ENCODE data around the gene TCF23.
A peak's percentile ranks its signal among the peaks of the same experiment; 100 is the strongest.
"Not testable (repeated sequence)": the region's sequence is repeated elsewhere in the genome, so short reads cannot be mapped to it uniquely, and the experiment has no call there.

The TCF23 gene

DNA sequence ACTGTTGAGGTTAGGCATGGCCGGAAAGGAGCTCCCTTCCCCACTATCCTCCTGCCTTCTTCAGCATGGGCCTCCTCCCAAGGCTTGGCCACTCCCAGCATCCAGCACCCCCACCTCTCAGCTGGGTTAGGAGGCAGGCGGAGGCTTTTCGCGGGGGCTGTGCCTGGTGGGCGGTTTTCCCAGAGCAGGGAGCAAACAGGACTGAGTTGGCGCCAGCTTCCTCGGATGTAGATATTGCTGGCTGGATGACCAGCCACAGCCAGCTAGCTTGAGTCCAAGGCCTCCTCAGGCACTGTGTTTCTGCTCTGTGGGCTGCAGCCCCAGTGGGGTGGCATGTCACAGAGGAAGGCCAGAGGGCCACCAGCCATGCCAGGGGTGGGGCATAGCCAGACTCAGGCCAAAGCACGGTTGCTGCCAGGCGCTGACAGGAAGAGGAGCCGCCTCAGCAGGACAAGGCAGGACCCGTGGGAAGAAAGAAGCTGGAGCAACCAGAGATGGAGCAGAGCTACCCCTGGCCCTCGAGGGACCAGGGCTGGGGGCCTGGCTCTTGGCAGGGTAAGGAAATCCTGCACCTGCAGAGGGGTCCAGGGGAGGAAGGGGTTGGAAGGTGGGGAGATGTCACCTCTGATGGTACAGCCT, at the start of gene TCF23:
Gene TCF23 (plus strand): TSS at position 204 of the 639 bp plus-strand sequence. CDS start 130 bp downstream, at position 334.
- no peak for DNase-seq (ENCODE audit: low read depth in 2 of 2)

DNA sequence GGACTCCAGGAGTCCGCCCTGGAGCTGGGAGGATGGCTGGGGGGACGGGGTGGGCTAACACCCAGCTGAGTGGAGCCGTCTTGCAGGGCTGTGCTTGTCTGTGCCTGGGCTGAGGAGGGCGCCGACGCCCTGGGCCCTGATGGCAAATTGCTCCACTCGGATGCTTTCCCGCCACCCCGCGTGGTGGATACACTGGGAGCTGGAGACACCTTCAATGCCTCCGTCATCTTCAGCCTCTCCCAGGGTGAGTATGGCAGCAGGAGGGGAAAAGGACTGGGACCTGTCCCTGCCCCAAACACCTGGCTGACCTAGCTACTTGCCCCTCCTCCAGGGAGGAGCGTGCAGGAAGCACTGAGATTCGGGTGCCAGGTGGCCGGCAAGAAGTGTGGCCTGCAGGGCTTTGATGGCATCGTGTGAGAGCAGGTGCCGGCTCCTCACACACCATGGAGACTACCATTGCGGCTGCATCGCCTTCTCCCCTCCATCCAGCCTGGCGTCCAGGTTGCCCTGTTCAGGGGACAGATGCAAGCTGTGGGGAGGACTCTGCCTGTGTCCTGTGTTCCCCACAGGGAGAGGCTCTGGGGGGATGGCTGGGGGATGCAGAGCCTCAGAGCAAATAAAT, 49.4 kb upstream of the TCF23 start:
- DNase-seq (ENCODE audit: low read depth in 2 of 2), result no peak

DNA sequence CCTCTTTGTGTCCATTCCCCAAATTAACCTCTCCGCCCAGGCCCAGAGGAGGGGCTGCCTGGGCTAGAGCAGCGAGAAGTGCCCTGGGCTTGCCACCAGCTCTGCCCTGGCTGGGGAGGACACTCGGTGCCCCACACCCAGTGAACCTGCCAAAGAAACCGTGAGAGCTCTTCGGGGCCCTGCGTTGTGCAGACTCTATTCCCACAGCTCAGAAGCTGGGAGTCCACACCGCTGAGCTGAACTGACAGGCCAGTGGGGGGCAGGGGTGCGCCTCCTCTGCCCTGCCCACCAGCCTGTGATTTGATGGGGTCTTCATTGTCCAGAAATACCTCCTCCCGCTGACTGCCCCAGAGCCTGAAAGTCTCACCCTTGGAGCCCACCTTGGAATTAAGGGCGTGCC, 48.8 kb upstream of the TCF23 start:
- no peak for DNase-seq (ENCODE audit: low read depth in 2 of 2)

DNA sequence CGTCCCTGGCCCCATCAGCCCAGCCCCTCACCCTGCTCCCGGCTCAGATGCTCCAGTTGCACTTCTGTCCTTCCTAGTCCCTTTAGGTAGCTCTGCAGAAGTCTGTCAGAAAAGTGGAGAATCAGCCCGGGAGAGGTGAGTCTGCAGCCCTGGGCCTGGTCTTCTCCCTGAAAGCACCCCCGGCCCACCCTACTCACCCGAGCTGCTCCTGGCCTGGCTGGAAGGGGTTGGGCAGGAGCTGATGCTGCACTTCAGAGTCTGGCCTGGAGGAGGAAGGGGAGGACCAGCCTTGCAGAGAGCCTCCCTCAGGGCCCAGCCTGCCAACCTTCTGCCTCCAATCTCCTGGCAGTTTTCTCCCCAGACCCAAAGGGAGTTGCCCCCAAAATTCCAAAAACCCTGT, 46.5 kb upstream of the TCF23 start:
- DNase-seq (ENCODE audit: low read depth in 2 of 2), result no peak

DNA sequence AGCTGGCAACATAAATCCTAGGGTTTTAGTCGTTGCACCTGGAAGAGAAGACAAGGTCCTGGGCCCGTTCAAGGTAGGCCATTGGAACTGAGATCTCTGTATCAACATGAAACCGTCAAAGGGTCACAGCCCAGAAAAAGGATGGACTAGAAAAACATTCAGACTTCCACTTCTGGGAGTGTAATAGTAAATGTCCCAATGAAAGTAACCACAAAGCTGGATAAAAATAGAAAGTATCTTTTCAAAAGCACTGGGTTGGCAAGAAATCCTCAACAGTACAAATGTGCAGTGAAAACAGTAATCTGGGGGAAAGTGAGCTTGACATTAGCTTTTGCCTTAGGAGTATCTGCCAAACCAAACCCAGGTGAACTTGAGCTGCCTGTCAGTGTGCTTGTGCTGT, 42.8 kb upstream of the TCF23 start:
- DNase-seq (ENCODE audit: low read depth in 2 of 2), result no peak

DNA sequence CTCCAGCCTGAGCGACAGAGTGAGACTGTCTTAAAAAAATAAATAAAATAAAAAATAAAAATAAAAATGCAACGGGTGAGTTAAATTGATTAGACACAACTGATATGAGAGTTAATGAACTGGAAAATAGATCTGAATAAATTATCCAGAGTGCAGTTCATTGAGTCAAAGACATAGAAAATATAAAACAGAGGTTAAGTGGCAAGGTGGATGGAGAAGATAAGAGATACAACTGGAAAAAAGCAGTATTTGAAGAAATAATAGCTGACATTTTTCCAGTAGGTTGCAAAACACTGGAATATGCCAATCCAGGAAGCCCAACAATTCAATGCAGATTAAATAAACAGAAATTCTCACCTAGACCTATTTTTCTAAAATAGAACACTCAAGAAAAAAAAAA, 40.6 kb upstream of the TCF23 start:
- DNase-seq (ENCODE audit: low read depth in 2 of 2), result no peak

DNA sequence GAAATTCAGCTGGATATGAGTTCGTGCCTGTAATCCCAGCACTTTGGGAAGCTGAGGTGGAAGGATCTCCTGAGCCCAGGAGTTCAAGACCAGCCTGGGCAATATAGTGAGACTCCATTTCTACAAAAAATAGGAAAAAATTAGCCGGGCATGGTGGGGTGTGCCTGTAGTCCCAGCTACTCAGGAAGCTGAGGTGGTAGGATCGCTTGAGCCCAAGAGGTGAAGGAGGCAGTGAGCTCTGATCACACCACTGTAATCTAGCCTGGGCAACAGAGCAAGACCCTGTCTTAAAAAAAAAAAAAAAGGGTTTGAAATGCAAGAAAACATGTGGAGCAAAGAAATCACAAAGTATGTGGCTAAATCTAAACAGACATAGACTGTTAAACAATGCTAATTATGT, 39.7 kb upstream of the TCF23 start:
- no peak for DNase-seq (ENCODE audit: low read depth in 2 of 2)

DNA sequence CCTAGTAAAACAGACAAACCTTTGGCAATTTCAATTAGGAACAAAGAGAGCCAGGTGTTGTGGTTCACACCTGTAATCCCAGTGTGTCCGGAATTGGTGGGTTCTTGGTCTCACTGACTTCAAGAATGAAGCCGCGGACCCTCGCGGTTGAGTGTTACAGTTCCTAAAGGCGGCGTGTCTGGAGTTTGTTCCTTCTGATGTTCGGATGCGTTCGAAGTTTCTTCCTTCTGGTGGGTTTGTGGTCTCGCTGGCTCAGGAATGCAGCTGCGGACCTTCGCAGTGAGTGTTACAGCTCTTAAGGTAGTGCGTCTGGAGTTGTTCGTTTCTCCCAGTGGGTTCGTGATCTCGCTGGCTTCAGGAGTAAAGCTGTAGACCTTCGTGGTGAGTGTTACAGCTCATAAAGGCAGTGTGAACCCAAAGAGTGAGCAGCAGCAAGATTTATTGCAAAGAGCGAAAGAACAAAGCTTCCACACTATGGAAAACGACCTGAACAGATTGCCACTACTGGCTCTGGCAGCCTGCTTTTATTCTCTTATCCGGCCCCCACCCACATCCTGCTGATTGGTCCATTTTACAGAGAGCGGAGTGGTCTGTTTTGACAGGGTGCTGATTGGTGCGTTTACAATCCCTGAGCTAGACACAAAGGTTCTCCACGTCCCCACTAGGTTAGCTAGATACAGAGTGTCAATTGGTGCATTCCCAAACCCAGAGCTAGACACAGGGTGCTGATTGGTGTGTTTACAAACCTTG, 38.0 kb upstream of the TCF23 start:
- not testable (repeated sequence) for DNase-seq (ENCODE audit: low read depth in 2 of 2)

DNA sequence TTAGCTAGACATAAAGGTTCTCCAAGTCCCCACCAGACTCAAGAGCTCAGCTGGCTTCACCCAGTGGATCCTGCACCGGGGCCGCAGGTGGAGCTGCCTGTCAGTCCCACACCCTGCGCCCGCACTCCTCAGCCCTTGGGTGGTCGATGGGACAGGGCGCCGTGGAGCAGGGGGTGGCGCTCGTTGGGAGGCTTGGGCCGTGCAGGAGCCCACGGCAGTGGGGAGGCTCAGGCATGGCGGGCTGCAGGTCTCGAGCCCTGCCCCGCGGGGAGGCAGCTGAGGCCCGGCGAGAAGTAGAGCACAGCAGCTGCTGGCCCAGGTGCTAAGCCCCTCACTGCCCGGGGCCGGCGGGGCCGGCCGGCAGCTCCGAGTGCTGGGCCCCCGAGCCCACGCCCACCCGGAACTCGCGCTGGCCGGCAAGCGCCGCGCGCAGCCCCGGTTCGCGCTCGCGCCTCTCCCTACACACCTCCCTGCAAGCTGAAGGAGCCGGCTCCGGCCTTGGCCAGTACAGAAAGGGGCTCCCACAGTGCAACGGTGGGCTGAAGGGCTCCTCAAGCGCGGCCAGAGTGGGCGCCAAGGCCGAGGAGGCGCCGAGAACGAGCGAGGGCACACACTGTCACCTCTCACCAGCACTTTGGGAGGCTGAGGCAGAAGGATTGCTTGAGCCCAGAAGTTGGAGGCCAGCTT, 37.3 kb upstream of the TCF23 start:
- not testable (repeated sequence) for DNase-seq (ENCODE audit: low read depth in 2 of 2)

DNA sequence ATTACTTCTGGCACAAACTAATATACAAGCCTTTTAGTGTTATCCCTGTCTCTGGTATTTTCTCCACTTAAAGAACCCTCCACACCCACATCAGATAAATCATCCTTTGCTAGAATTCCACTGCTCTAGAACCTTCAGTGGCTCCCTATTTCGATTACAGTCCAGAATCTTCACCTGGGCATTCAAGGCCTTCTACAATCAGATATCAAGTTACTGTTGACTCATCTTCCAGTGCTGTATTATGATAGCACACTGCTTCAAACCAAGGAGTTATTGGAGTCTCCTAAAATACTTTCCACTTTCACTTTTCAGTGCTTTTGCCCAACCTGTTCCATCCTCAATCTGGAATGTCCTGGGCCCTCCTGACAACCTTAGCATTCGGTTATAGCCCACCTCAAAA, 33.3 kb upstream of the TCF23 start:
- no peak for DNase-seq (ENCODE audit: low read depth in 2 of 2)

DNA sequence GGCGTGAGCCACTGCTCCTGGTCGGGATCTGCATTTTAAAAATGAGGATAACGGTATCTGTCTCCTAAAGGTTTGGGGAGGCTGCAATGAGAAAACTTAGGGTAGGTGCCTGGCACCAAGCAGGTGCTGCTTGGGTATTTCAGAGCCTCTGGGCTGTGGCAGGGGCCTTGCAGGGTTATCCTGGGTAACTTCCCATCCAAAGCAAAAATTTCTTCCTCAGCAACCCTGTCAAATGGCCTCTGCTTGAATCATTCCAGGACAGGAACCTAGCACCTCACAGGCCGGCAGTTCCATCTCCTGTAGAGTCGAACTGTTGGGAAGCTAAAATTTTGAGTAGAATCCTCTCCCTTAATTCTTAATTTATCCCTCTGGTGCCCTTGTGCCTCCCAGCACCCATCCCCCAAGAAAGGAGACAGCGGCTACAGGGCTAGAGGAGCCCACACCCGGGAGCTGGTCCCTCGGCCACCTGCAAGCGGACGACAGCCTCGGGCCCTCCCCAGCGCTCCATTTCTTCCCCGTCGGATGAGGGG, 30.7 kb upstream of the TCF23 start:
- DNase-seq (ENCODE audit: low read depth in 2 of 2), result no peak

DNA sequence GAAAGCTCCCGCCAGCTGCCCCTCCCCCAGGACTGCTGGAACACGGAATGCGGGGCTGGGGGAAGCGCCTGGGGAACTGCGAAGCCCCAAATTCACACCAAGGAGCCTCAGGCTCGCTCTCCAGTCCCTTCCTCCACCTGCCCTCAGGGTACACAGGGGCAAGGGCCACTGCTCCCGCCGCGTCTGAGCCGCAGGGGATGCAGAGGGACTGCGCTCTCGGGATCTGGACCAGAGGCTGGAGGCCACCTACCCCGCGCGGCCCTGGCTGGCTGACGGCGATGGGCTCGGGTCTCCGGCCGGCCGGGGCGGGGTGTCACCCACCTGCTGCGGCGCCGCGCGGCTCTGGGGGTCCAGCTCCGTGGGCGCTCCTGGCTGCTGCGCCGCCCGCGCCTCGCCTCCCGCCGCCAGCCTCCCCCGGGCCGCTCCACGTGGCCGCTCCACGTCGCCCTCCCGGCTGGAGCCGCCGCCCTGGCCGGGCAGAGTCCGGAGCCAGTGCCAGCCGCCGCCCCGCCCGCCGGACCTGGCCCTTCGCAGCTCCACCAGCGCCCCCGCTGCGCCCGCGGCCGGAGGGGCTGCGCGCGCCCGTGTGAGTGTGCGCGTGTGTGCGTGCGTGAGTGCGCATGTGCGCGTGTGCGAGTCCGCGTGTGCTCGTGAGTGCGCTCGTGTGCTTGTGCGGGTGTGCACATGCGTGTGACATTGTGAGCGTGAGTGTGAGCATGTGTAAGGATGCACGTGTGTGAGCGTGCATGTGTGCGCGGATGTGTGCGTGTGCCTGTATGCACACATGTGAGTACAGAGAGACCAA, 30.1 kb upstream of the TCF23 start, which contains the start of gene CGREF1:
Gene CGREF1 (minus strand): TSS at position 604 of the 805 bp plus-strand sequence. CDS start 14,762 bp downstream, outside the sequence.
- no peak for DNase-seq (ENCODE audit: low read depth in 2 of 2)

DNA sequence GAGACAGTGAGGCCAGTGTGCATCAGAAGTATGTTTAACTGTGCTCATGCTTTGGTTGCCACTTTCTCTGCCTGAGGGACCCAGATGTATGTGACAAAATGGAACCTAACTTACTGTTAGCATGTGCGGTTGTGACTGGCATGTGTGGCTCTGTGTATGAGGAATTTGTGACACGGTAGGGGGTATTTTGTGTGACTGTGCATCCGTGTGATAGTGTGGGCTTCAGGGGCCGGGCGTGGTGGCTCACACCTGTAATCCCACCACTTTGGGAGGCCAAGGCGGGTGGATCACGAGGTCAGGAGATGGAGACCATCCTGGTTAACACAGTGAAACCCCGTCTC, 29.5 kb upstream of the TCF23 start:
- not testable (repeated sequence) for DNase-seq (ENCODE audit: low read depth in 2 of 2)

DNA sequence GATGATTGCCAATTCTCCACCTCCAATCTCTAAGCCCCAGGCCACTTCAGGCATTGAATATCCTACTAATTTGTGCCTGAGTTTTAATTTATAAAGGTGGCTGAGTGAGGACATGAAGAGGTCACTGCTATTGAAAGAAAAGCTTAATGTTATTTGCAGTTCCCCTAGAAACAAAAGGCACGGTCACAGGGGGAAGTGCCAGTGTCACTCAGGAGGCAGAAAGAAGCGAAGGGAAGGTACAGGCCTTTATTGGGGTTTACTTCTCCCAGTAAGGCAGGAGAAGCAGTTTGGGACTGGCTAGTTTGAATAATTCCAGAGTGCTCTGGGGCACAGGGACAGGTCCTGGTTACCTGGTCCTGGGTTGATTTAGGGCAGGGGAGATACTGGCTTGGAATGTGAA, 26.9 kb upstream of the TCF23 start:
- no peak for DNase-seq (ENCODE audit: low read depth in 2 of 2)

DNA sequence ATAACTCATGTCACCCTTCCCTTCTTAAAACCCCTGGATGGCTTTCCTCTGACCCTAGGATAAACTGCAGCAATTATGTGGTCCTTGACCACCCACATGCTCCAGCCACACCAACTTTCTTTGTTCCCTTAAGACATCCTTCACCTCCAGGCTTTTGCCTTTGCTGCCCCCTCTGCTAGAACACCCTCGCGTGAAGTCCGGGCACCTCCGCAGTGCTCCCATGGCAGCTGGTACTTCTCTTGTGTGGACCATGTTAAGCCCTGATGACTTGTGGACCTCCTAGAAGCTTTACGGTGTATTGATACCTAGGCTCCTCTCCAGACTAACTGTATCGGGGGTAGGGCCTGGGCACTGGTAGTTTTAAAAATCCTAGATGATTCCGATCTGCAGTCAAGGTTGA, 26.0 kb upstream of the TCF23 start:
- DNase-seq (ENCODE audit: low read depth in 2 of 2), result no peak

DNA sequence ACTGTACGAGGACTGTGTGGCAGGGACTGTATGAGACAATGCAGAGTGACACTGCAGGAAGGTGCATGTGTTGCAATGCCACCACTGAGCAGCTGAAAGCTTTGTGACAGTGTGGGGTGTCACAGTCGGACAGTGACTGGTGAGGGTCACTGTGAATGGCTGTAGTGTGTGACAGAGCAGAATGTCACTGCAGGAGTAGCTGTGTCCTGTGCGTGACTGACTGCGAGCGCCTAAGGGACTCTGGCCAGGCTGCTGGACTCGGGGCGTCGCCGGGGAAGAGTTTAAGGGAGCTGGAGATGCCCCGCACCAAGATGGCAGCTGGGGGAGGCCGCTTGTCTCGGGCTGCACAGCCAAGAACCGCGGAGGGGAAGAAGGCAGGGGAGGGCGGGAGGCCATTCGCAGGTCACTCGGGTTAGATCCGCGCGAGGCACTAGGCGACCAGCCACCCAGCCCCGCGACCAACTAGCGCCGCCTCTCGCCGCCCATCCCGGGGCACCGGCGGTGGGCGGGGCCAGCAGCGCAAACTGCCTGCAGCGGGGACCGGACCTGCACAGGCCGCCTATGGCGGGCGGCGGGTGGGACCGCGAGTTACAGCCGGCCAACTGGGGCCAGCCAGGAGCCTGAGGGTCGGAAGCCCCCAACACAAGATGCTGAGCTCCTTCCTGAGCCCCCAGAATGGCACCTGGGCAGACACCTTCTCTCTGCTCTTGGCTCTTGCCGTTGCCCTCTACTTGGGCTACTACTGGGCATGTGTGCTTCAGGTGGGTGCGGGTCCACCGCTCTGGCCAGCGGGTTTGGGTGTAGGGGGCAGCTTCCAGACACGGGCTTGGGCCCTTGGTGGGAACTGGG, 25.3 kb upstream of the TCF23 start, which contains the start of gene ABHD1:
Gene ABHD1 (plus strand): TSS at position 514 of the 849 bp plus-strand sequence. CDS start 134 bp downstream, at position 648.
- DNase-seq (ENCODE audit: low read depth in 2 of 2), result peak in 1 of 2 donors; percentile 52

DNA sequence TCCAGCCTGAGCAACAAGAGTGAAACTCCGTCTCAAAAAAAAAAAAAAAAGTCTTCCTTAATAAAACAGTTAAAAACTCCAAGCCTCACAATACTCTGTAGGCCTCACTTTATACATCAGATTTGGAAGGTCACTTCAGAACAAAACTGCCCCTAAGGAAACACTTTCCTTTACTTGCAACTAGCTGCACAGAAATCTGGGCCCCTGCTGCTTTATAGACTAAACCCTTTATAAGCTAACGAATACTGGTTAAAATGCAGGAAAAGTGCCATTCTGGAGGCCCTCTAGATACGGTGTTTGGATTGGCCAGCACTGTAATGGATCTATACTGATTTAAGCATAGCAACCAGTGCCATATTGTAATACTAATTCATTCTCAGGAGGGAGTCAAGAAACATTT, 23.7 kb upstream of the TCF23 start:
- DNase-seq (ENCODE audit: low read depth in 2 of 2), result no peak

DNA sequence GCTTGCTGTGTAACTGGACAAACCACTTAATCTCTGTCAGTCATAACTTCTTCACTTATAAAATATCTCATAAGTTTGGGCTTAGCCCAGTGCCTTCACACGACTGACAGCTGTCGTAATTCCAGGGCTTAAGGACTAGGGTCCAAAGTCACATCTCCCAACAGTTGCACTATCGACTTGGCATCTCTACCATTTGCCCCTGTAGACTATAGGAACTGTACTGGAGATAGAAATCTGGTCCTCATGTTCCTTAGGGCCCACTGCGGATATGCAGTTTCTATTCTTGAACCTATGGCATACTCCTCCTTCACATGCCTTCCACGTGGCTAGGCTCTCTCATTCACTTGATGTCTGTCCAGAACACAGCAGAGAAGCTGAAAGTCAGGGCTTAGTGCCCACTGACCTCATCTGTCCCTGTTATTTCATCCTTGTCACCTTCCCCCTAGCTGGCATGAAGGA, 22.5 kb upstream of the TCF23 start:
- no peak for DNase-seq (ENCODE audit: low read depth in 2 of 2)

DNA sequence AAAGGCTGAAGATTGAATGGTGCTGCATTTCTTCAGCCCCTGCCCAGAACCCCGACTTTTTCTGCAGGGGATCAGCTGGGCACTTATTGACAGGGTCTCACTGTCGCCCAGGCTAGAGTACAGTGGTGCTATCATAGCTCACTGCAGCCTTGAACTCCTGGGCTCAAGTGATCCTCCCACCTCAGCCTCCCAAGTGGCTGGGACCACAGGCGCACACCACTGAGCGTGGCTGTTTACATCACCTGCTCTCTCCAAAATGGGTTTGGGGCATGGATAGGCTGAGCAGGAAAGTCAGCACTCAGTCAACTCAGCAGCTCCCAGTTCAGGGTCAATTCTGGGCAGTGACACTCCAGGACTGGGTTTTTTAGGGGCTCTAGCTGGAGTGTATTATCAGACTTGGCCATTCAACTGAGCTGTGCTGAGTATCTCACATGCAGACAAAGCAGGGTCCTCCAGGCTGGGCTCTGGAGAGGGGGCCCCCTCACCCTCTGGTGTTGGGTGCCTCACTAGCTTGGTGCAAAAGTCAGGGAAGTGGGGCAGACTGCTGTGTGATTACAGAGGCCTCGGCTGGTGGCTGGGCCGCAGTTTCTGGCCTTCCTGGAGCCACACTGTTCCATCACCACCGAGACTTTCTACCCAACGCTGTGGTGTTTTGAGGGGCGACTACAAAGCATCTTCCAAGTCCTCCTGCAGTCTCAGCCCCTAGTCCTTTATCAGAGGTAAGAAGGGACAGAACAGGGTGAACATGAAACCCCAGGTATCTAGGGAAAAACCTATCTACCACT, 20.7 kb upstream of the TCF23 start:
- DNase-seq (ENCODE audit: low read depth in 2 of 2), result no peak
